ENCODE measurements around the gene SPATA24. TPM values are rescaled to one million over a fixed set of nuclear protein-coding genes. Genes with fewer than 3 reads are reported as not detected.

The SPATA24 gene
- total and polyA plus RNA-seq, 10 donors = 2.1 to 9.5 (median 4.3) TPM

DNA sequence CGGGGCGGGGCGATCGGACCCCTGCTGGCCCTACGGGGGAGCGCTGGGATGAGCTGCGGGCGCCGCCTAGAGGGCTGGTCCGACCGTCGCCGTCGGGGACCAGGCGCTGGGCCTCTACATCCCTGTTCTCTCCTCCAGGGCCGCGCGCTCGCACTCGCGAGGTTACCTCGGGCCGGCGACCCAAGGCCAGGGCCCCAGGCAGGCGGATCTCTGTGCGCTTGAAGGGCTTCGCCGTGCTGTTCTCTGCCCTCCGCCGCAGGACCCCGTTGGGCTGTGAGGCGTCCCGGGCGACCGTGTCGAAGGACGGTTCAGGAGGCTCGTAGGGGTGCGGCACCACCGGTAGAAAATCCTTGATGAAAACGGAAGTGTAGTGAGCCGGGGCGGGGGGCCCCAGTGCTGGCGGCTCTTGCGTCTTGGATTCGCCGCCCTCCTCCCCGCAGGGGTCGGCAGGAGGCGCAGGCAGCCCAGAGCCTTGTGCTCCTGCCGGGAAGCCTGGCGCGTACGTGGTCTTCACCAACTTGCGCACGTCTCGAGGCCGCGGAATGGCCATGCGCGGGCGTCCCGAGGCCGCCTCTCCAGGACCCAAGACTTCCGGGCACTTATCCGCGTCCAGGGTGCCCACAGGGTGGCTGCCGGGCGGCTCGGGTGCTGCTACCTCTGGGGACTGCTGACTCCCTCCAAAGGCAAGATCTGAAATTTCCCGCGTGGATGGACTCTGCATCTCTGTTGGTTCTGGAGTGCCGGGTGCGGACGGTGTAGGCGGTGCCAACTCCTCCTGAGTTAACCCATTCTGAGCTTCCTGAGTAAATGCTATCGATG is 11.0 kb downstream of the SPATA24 start:
- peaks cover 24 to 91% (median 72%) of the 10 kb centered on the region in 6 donors for H3K4me1 ChIP-seq
- no peak for TF ChIP-seq POLR2A (IDR thresholded peaks at IDR 0.05)
- TF ChIP-seq, protein P1, sequence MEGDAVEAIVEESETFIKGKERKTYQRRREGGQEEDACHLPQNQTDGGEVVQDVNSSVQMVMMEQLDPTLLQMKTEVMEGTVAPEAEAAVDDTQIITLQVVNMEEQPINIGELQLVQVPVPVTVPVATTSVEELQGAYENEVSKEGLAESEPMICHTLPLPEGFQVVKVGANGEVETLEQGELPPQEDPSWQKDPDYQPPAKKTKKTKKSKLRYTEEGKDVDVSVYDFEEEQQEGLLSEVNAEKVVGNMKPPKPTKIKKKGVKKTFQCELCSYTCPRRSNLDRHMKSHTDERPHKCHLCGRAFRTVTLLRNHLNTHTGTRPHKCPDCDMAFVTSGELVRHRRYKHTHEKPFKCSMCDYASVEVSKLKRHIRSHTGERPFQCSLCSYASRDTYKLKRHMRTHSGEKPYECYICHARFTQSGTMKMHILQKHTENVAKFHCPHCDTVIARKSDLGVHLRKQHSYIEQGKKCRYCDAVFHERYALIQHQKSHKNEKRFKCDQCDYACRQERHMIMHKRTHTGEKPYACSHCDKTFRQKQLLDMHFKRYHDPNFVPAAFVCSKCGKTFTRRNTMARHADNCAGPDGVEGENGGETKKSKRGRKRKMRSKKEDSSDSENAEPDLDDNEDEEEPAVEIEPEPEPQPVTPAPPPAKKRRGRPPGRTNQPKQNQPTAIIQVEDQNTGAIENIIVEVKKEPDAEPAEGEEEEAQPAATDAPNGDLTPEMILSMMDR (IDR thresholded peaks at IDR 0.05 in 8 of 11, conservative IDR thresholded peaks at IDR 0.05 in 3 of 11) = peak; percentile 60 to 91 (median 80)
- TF ChIP-seq POLR2AphosphoS5 (IDR thresholded peaks at IDR 0.05) = peak; percentile 48 to 79 (median 56)
- H3K27ac ChIP-seq = peak overlapping the region; percentile 47 to 91 (median 78)
- 1 to 2% (median 1%) methylated on average over 10 to 77 of the region's 77 CpGs for WGBS, 5 donors
- peak overlapping the region; percentile 52 to 77 (median 67) for H3K4me3 ChIP-seq
- intact Hi-C loops (cut with DNase I; ENCODE audit: low total_unique reads) = no loop called here
- peak; percentile 97 for DNase-seq
- H3K9me3 ChIP-seq = no peaks in the 10 kb centered on the region
- peaks cover 0 to 36% (median 15%) of the 10 kb centered on the region in 7 donors for H3K27me3 ChIP-seq (replicated peaks in 1 of 7)
- H3K36me3 ChIP-seq = no peaks in the 10 kb centered on the region

DNA sequence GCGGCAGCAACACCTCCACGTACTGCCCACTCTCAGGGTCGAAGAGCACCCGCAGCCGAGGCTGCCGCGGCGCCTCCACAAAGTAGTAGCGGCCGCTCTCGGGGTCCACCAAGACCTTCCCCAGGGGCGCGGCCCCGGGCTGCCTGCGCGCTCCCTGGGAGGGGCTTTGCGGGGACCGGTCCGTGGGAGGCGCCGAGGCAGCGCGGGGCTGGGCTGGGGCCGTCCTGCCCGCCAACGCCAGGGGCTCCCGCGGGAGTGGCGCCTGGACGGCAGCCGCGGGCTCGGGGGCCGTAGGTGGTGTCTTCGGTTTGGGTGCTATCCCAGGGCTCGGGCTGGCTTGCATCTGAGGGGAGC is 11.6 kb downstream of the SPATA24 start:
- Histone ChIP-seq H3K9me3 (no peaks in the 10 kb centered on the region), H3K36me3 (no peaks in the 10 kb centered on the region), H3K27me3 (replicated peaks in 1 of 7) (peaks cover 0 to 36% (median 15%) of the 10 kb centered on the region in 7 donors), H3K4me1 (peaks cover 28 to 95% (median 78%) of the 10 kb centered on the region in 6 donors), H3K4me3 (peak overlapping the region; percentile 52 to 77 (median 67)), H3K27ac (peak overlapping the region; percentile 47 to 91 (median 78))
- TF ChIP-seq POLR2AphosphoS5 (IDR thresholded peaks at IDR 0.05) (no peak), POLR2A (IDR thresholded peaks at IDR 0.05) (no peak)
- TF ChIP-seq, protein P1 (IDR thresholded peaks at IDR 0.05 in 8 of 11, conservative IDR thresholded peaks at IDR 0.05 in 3 of 11) = no peak
- WGBS, 5 donors = 0 to 11% (median 5%) methylated on average over 4 to 36 of the region's 36 CpGs
- intact Hi-C loops (cut with DNase I; ENCODE audit: low total_unique reads) = no loop called here
- no peak for DNase-seq

DNA sequence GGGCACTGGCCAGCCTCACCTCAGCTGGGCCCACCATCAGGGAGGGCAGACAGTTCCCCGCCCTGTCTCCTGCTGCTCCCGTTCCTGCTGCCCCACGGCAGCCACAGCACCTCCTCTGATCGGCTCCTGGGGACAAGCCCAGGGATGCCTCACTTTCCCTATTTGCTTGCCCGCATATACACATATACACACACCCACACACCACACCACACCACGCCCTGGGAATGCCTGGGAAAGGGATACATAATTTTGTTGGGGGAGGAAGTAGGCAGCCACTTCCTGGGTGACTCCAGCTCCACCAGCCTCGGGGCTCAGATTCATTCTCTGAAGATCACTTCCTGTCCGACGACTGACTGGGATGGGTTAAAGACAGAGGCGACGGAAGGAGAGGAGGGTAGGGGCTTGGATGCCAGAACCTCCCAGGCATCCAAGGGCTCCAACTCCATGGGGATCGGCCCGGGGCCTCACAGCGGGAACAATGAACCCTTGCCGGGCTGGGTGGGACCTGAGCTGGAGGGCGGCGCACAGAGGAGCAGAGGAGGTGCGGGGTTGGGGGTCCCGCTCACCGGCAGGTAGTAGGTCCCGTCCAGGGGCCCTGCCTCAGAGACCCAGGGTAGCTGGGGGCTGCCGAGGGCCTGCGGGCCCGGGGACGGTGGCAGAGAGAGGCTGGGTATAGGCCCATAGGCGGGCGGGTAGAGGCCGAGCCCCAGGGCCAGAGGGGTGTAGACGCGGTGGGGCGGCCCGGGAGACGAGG is 12.1 kb downstream of the SPATA24 start:
- WGBS, 5 donors = 28 to 67% (median 39%) methylated on average over 21 to 33 of the region's 33 CpGs
- intact Hi-C loops (cut with DNase I; ENCODE audit: low total_unique reads) = no loop called here
- Histone ChIP-seq H3K4me3 (peak overlapping the region in 7 of 8 donors; percentile 52 to 77 (median 70)), H3K4me1 (peaks cover 28 to 95% (median 82%) of the 10 kb centered on the region in 6 donors), H3K36me3 (no peaks in the 10 kb centered on the region), H3K27me3 (replicated peaks in 1 of 7) (peaks cover 0 to 36% (median 15%) of the 10 kb centered on the region in 7 donors), H3K27ac (peak overlapping the region; percentile 47 to 91 (median 78)), H3K9me3 (no peaks in the 10 kb centered on the region)
- no peak for TF ChIP-seq POLR2A (IDR thresholded peaks at IDR 0.05)
- TF ChIP-seq, protein P1 (IDR thresholded peaks at IDR 0.05 in 8 of 11, conservative IDR thresholded peaks at IDR 0.05 in 3 of 11) = no peak
- DNase-seq = no peak
